ENCODE results near the gene SMIM9. TPM values are rescaled to one million over a fixed set of nuclear protein-coding genes. Genes with fewer than 3 reads are reported as not detected.

Gene SMIM9
- total RNA-seq, 1 donor from 2014 or later = not detected

DNA sequence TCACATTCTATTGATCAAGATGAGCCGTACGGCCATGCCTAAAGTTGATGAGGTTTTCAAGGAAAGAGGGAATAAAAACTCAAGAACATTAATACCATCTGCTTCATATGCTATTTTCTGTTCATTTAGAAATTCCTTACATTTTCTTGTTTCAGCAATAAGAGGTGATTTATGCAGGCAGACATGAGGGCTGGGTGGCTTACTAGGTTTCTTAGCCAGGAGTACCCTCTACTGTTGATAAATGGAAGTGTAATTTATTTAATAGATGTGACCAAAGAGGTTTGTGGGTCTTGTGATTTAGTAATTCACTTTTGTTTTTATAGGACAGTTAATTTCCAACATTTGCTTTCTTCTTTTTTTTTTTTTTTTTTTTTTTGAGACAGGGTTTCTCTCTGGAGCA, 6.4 kb upstream of the SMIM9 start:
- no peak for DNase-seq
- Histone ChIP-seq H3K9me3 (replicated peaks) (no peaks in the 10 kb centered on the region), H3K27ac (replicated peaks) (no peak overlapping the region), H3K27me3 (ENCODE audit: low read depth) (no peaks in the 10 kb centered on the region), H3K4me1 (no peaks in the 10 kb centered on the region), H3K36me3 (no peaks in the 10 kb centered on the region), H3K4me3 (no peak overlapping the region)
- intact Hi-C loops (cut with micrococcal nuclease) = no loop called here
- TF ChIP-seq, protein P1, sequence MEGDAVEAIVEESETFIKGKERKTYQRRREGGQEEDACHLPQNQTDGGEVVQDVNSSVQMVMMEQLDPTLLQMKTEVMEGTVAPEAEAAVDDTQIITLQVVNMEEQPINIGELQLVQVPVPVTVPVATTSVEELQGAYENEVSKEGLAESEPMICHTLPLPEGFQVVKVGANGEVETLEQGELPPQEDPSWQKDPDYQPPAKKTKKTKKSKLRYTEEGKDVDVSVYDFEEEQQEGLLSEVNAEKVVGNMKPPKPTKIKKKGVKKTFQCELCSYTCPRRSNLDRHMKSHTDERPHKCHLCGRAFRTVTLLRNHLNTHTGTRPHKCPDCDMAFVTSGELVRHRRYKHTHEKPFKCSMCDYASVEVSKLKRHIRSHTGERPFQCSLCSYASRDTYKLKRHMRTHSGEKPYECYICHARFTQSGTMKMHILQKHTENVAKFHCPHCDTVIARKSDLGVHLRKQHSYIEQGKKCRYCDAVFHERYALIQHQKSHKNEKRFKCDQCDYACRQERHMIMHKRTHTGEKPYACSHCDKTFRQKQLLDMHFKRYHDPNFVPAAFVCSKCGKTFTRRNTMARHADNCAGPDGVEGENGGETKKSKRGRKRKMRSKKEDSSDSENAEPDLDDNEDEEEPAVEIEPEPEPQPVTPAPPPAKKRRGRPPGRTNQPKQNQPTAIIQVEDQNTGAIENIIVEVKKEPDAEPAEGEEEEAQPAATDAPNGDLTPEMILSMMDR (IDR thresholded peaks at IDR 0.05; ENCODE audit: borderline replicate concordance) = peak; percentile 57

DNA sequence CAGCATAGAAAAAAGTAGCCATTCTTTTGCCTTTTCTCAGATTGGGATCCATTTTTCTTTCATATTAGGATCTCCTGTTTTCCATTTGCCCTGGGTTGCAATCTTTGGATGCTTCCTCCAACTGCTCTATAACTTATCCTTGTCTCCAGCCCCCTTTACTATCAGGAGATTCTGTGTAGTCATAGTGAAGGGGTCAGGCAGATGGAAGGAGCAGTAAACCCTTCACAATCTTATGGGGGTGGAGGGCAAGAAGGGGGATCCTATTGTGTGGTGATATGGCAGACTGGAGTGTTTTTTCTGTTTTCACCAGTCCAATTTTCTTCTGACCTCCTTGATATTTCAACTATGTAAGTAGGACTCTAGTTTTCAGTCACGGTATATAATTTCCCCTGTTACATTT, 1.7 kb upstream of the SMIM9 start:
- no peaks in the 10 kb centered on the region for H3K36me3 ChIP-seq
- DNase-seq = no peak
- H3K4me1 ChIP-seq = no peaks in the 10 kb centered on the region
- no peak overlapping the region for H3K4me3 ChIP-seq
- H3K27ac ChIP-seq (replicated peaks) = no peak overlapping the region
- H3K9me3 ChIP-seq (replicated peaks) = no peaks in the 10 kb centered on the region
- intact Hi-C loops (cut with micrococcal nuclease) = no loop called here
- H3K27me3 ChIP-seq (ENCODE audit: low read depth) = no peaks in the 10 kb centered on the region
- TF ChIP-seq, protein P1 (IDR thresholded peaks at IDR 0.05; ENCODE audit: borderline replicate concordance) = no peak

DNA sequence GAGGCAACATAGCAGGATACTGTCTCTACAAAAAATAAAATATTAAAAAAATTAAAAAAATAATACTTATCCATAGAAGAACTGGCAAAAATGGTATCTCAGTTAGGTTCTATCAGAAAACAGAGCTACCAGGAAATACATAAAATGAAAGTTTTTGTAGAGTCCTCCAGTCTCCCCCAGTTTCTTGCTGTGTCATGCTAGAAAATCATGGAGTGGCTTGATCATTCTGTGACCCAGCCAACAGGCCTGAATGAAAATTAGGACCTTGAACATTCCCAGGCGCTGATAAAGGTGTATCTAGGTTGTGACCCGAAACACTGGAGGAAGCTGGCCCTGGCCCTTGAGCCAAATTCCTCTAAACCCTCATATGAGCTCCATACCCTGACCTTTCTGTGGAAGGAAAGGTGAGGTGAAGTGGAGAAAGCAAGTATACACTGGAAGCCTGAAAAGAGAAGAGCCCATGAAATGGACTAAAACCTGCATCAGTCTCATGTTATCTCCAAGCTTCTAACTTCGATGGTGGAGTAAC, 652 bp downstream of the SMIM9 start:
- Histone ChIP-seq H3K36me3 (no peaks in the 10 kb centered on the region), H3K27me3 (ENCODE audit: low read depth) (no peaks in the 10 kb centered on the region), H3K4me1 (no peaks in the 10 kb centered on the region), H3K9me3 (replicated peaks) (no peaks in the 10 kb centered on the region), H3K27ac (replicated peaks) (no peak overlapping the region), H3K4me3 (no peak overlapping the region)
- intact Hi-C loops (cut with micrococcal nuclease) = no loop called here
- TF ChIP-seq, protein P1 (IDR thresholded peaks at IDR 0.05; ENCODE audit: borderline replicate concordance) = no peak
- DNase-seq = no peak

DNA sequence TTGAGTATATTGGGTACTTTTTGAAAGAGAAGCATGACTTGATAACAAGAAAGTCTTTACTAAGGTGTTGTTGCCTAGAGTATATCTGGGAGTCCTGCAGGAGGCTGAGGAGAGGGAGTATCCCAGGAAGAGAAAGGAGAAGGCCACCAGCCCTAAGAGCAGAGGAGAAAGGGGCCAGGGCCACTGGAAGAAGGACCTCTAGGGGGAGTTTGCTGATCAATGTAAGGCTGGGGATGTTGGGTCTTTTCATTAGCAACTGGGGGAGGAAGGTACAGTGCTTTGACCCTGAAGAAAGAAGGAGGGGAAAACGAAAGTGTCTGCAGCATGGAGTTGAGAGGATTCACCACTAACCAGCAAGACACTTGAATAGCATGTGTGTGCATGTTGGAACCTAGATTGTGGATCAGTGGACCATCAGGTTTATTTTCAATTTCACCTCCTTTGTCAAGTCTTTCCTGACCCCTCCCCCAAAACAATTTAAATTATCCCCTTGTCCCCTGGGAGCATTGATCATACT, 4.5 kb downstream of the SMIM9 start:
- no peak for DNase-seq
- no peaks in the 10 kb centered on the region for H3K4me1 ChIP-seq

DNA sequence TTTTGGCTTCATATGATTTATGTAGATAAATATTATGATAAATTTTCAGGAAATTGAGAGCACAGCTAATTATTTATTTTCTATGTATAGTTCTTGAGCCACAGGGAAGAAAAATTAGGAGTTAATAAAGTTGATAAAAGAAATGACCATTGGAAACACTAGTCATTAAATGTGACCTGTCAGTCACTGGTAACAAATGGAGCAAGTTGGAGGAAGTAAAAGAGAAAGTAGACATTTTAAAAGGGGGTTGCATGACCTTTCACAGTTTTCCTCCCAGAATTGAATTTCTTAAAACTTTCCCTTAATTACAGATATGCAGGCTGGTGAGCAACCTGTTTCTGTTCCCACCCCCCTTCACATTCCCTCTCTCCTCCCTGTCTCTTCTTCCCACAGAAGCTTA, 5.3 kb downstream of the SMIM9 start:
- Histone ChIP-seq H3K4me3 (no peak overlapping the region), H3K27ac (replicated peaks) (no peak overlapping the region), H3K9me3 (replicated peaks) (no peaks in the 10 kb centered on the region), H3K27me3 (ENCODE audit: low read depth) (no peaks in the 10 kb centered on the region), H3K4me1 (no peaks in the 10 kb centered on the region), H3K36me3 (no peaks in the 10 kb centered on the region)
- intact Hi-C loops (cut with micrococcal nuclease) = no loop called here
- DNase-seq = no peak
- TF ChIP-seq, protein P1 (IDR thresholded peaks at IDR 0.05; ENCODE audit: borderline replicate concordance) = no peak

More for the DNA sequence above, 4.5 kb downstream of the SMIM9 start:
- TF ChIP-seq, protein P1 (IDR thresholded peaks at IDR 0.05; ENCODE audit: borderline replicate concordance) = no peak
- no peak overlapping the region for H3K27ac ChIP-seq (replicated peaks)
- no peaks in the 10 kb centered on the region for H3K9me3 ChIP-seq (replicated peaks)
- no peaks in the 10 kb centered on the region for H3K36me3 ChIP-seq
- no peak overlapping the region for H3K4me3 ChIP-seq
- intact Hi-C loops (cut with micrococcal nuclease) = no loop called here
- no peaks in the 10 kb centered on the region for H3K27me3 ChIP-seq (ENCODE audit: low read depth)
